ENCODE measurements around the gene FAM217A. TPM values are rescaled to one million over a fixed set of nuclear protein-coding genes. Genes with fewer than 3 reads are reported as not detected.

FAM217A gene
- total RNA-seq, 1 experiment from 2014 or later: not detected

DNA sequence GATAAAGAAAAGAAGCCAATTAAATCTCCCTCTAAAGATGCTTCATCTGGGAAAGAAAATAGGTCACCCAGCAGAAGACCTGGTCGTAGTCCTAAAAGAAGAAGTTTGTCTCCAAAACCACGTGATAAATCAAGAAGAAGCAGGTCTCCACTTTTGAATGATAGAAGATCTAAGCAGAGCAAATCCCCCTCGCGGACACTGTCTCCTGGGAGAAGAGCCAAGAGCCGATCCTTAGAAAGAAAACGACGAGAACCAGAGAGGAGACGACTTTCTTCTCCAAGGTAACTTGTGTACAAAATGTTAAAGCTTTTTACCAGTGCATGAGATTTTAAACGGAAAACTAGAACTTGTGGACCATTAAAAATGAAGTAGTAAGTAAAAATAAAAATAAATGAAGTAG is 46.5 kb downstream of the FAM217A start:
- TF ChIP-seq SIN3A (IDR thresholded peaks at IDR 0.05; ENCODE audit: low read depth) (no peak), ZNF274 (IDR thresholded peaks at IDR 0.05; ENCODE audit: low read depth, low read length) (no peak), FOSL1 (IDR thresholded peaks at IDR 0.05; ENCODE audit: low read depth) (no peak), TCF7L2 (IDR thresholded peaks at IDR 0.05; ENCODE audit: borderline replicate concordance, extremely low read depth, insufficient read depth, insufficient read length) (no peak), ZFX (IDR thresholded peaks at IDR 0.05) (no peak), EGR1 (IDR thresholded peaks at IDR 0.05; ENCODE audit: low read depth) (no peak), POLR2AphosphoS5 (IDR thresholded peaks at IDR 0.05; ENCODE audit: low read depth, low read length) (no peak), SRF (IDR thresholded peaks at IDR 0.05; ENCODE audit: low read depth) (no peak), YY1 (IDR thresholded peaks at IDR 0.05; ENCODE audit: extremely low read depth, insufficient replicate concordance, low read depth, low read length) (no peak), ZBTB33 (IDR thresholded peaks at IDR 0.05; ENCODE audit: extremely low read depth, insufficient replicate concordance, low read length) (no peak), RAD21 (IDR thresholded peaks at IDR 0.05; ENCODE audit: low read depth) (no peak), SP1 (IDR thresholded peaks at IDR 0.05; ENCODE audit: low read depth) (no peak), POLR2A (IDR thresholded peaks at IDR 0.05; ENCODE audit: borderline replicate concordance, extremely low read depth, insufficient read depth, insufficient read length) (no peak)
- TF ChIP-seq, protein P1, sequence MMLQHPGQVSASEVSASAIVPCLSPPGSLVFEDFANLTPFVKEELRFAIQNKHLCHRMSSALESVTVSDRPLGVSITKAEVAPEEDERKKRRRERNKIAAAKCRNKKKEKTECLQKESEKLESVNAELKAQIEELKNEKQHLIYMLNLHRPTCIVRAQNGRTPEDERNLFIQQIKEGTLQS (IDR thresholded peaks at IDR 0.05): no peak
- Histone ChIP-seq H4K20me1 (ENCODE audit: insufficient read depth) (peaks cover 27% of the 10 kb centered on the region; the same call in 1 of the 2 replicates), H3K79me2 (ENCODE audit: insufficient read depth, low read length) (peaks cover 99% of the 10 kb centered on the region), H3K36me3 (ENCODE audit: control insufficient read depth in 1 of 2, insufficient read depth in 2 of 2, low read length in 2 of 2) (peaks cover 12 to 21% of the 10 kb centered on the region in 2 experiments; a peak in 3 of 4 replicates), H3K27me3 (ENCODE audit: insufficient read depth, low read length) (no peaks in the 10 kb centered on the region), H3K27ac (ENCODE audit: low read depth, low read length) (no peak overlapping the region), H3K9ac (ENCODE audit: low read length) (no peak overlapping the region), H2AFZ (ENCODE audit: low read depth, low read length, poor library complexity, severe bottlenecking) (no peak overlapping the region), H3K4me3 (replicated peaks in 1 of 2; ENCODE audit: low read depth in 1 of 2, low read length in 2 of 2) (no peak overlapping the region), H3K4me1 (ENCODE audit: control insufficient read depth in 1 of 2, insufficient read depth in 2 of 2, low read length in 2 of 2) (no peaks in the 10 kb centered on the region), H3K4me2 (ENCODE audit: low read length) (no peak overlapping the region), H3K9me2 (ENCODE audit: insufficient read depth) (no peaks in the 10 kb centered on the region), H3K9me3 (ENCODE audit: control insufficient read depth in 1 of 2, insufficient read depth in 1 of 2, low read depth in 1 of 2, low read length in 2 of 2) (no peaks in the 10 kb centered on the region)
- no TSS peak for BruUV-seq (replicated peaks)
- CTCF ChIA-PET: no interaction called here
- DNase-seq (ENCODE audit: low read depth, low spot score): no peak
- POLR2A ChIA-PET: interaction anchor here (2.3 kb wide), 1 partner anchor 11 kb away, joined by 7 read pairs; a partner anchor contains a TSS
- RAD21 ChIA-PET (ENCODE audit: low non-redundant PET in 1 of 2, low total read pairs in 2 of 2, uncharacterized antibody in 2 of 2, unreplicated experiment in 2 of 2): no interaction called here
- intact Hi-C loops (cut with micrococcal nuclease): no loop called here
- no peak for ATAC-seq
